ENCODE measurements around the gene LCE2C. TPM values are rescaled to one million over a fixed set of nuclear protein-coding genes. Genes with fewer than 3 reads are reported as not detected.
"Not testable (repeated sequence)": the region's sequence is repeated elsewhere in the genome, so short reads cannot be mapped to it uniquely, and the experiment has no call there.

The LCE2C gene
- total RNA-seq (2021; fragmentation: NEBNext Ultra II Directional; extraction: Animal tissue kit (Norgen Biotek cat#: 25700)): not detected
- long read RNA-seq: 0 reads

- not testable (repeated sequence) for H3K27ac Mint-ChIP-seq; H3K4me3 Mint-ChIP-seq; H3K4me1 Mint-ChIP-seq (ENCODE audit: low read depth); DNase-seq; H3K9me3 Mint-ChIP-seq; H3K36me3 Mint-ChIP-seq (ENCODE audit: low read depth); H3K27me3 Mint-ChIP-seq (ENCODE audit: insufficient read depth)
These were observed at the start of gene LCE2C for GRCh38 chr1:152674983-152675382. Gene LCE2C (plus strand): TSS chr1:152675279. CDS start chr1:152676016, 737 bp downstream.

DNA sequence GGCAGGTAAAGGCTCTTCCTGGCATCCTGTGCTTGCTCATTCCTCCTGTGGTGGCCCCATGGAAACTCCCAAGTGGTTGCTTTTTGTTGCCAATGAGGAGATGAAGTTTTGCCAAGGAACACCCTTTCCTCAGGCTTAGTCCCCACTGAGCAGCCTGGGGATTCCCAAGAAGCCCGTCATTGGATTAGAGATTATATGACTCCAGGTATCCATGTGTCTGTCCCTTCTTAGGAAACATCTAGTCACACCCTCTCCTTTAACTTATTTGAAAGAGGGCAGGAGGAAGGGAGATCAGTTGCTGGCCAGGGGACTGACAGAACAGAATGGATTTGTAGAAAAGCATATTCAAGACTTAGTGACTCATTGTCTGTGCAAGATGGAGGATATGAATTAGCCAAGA lies 48.3 kb upstream of the LCE2C start:
- Mint-ChIP-seq H3K4me1 (ENCODE audit: low read depth) (no peaks in the 10 kb centered on the region), H3K9me3 (peaks cover 26% of the 10 kb centered on the region)

GRCh38 chr1:152630596-152630995 lies 44.5 kb upstream of the LCE2C start:
- Mint-ChIP-seq H3K36me3 (ENCODE audit: low read depth) (no peaks in the 10 kb centered on the region), H3K9me3 (peaks cover 13% of the 10 kb centered on the region), H3K27ac (no peak overlapping the region), H3K27me3 (ENCODE audit: insufficient read depth) (no peaks in the 10 kb centered on the region; the same call in none of the 2 replicates), H3K4me3 (no peak overlapping the region), H3K4me1 (ENCODE audit: low read depth) (no peaks in the 10 kb centered on the region)
- TF ChIP-seq CTCF (IDR thresholded peaks at IDR 0.05): no peak
- no peak for DNase-seq

More for the DNA sequence above, 48.3 kb upstream of the LCE2C start:
- Mint-ChIP-seq H3K4me3 (no peak overlapping the region), H3K27me3 (ENCODE audit: insufficient read depth) (peaks cover 2% of the 10 kb centered on the region), H3K36me3 (ENCODE audit: low read depth) (peaks cover 4% of the 10 kb centered on the region; the same call in 1 of the 2 replicates), H3K27ac (no peak overlapping the region)
- DNase-seq: no peak
- TF ChIP-seq CTCF (IDR thresholded peaks at IDR 0.05): no peak

DNA sequence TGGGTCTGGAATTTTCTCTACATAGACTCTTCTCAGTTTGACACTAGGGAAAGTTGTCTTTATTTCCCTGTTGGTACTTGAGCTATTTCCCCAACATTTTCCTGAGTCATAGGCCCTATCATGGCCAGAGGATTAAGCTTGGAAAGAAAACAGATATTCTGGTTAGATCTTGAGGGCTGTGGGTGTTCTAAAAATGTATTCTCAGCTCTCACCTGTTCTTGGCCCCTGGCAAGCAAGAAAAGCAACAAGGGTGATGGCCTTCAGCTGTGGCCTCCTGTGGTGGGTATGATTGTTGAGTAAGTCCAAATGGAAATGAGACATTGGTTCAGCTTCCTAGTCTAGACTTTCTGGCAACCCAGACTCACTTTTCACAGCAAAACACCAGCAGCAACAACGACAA lies 34.7 kb upstream of the LCE2C start:
- TF ChIP-seq CTCF (IDR thresholded peaks at IDR 0.05): no peak
- Mint-ChIP-seq H3K27me3 (ENCODE audit: insufficient read depth) (peaks cover 4% of the 10 kb centered on the region), H3K36me3 (ENCODE audit: low read depth) (no peaks in the 10 kb centered on the region), H3K4me1 (ENCODE audit: low read depth) (no peaks in the 10 kb centered on the region), H3K27ac (no peak overlapping the region), H3K9me3 (peaks cover 14% of the 10 kb centered on the region; the same call in 1 of the 2 replicates), H3K4me3 (no peak overlapping the region)
- no peak for DNase-seq

GRCh38 chr1:152643945-152644344 lies 31.1 kb upstream of the LCE2C start:
- H3K4me1 Mint-ChIP-seq (ENCODE audit: low read depth): no peaks in the 10 kb centered on the region
- H3K9me3 Mint-ChIP-seq: peaks cover 10% of the 10 kb centered on the region; the same call in 1 of the 2 replicates
- TF ChIP-seq CTCF (IDR thresholded peaks at IDR 0.05): no peak
- H3K36me3 Mint-ChIP-seq (ENCODE audit: low read depth): no peaks in the 10 kb centered on the region
- DNase-seq: no peak
- H3K27me3 Mint-ChIP-seq (ENCODE audit: insufficient read depth): no peaks in the 10 kb centered on the region; the same call in 1 of the 2 replicates
- no peak overlapping the region for H3K4me3 Mint-ChIP-seq
- no peak overlapping the region for H3K27ac Mint-ChIP-seq

DNA sequence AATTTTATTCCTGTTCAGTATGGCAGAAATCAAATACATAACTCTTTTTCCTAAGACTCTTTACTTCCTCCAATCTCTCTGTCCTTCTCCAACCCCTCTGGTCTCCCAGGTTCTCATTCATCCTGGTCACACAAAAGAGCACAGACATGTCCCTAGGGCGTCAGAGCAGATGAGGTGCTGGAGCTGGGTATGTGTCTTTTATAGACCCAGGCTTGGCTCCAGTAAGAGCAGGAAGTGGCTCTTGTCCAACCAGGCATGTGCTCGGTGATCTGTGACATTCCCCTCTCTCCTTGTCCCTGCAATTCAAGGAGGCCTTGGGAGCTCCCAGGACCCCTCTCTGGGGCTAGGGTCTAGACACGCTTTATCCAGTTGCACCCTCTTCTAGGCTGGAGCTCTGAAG lies 29.9 kb upstream of the LCE2C start:
- DNase-seq: no peak
- H3K27me3 Mint-ChIP-seq (ENCODE audit: insufficient read depth): no peaks in the 10 kb centered on the region; the same call in 1 of the 2 replicates
- no peaks in the 10 kb centered on the region for H3K4me1 Mint-ChIP-seq (ENCODE audit: low read depth)
- TF ChIP-seq CTCF (IDR thresholded peaks at IDR 0.05): no peak
- peaks cover 4% of the 10 kb centered on the region; the same call in 1 of the 2 replicates for H3K9me3 Mint-ChIP-seq
- H3K27ac Mint-ChIP-seq: no peak overlapping the region
- H3K4me3 Mint-ChIP-seq: no peak overlapping the region
- no peaks in the 10 kb centered on the region for H3K36me3 Mint-ChIP-seq (ENCODE audit: low read depth)

All from HFFc6 (cell line).